Gastrocnemius medialis (tissue), 4 donors: Measurements from ENCODE around the gene AFF1.

Experiments
- CTCF ChIP-seq, 5 experiments: fragments of 450-650 bp in 3 of 5; fragments of 200-600 bp in 2 of 5; sonication (generic) in 2 of 5; IDR thresholded peaks in 4 of 5; conservative IDR thresholded peaks in 1 of 5; 1 replicate in 4 of 5; 2 replicates in 1 of 5; pipeline ENCODE4 v1.5.1; 2016 to 2019; ENCODE audit warnings: antibody characterized with exemption in 5 of 5, mild to moderate bottlenecking in 3 of 5, moderate library complexity in 3 of 5
- POLR2A ChIP-seq, 2 donors: fragments of 450-650 bp; IDR thresholded peaks; one replicate each; pipeline ENCODE4 v1.6.1; 2017; ENCODE audit warnings: antibody characterized with exemption in 2 of 2, mild to moderate bottlenecking in 2 of 2, moderate library complexity in 2 of 2

- TF ChIP-seq POLR2A (IDR thresholded peaks at IDR 0.05) (no peak), CTCF (IDR thresholded peaks at IDR 0.05 in 4 of 5, conservative IDR thresholded peaks at IDR 0.05 in 1 of 5) (no peak)
Measured at GRCh38 chr4:86921608-86922252, 13.1 kb upstream of the AFF1 start.
